Liver (tissue), 9 donors: ENCODE data around the gene RPS6KA2. TPM values are rescaled to one million over a fixed set of nuclear protein-coding genes. Genes with fewer than 3 reads are reported as not detected.

ENCODE experiments used
- DNase-seq: peaks from one replicate; pipeline ENCODE4 v3.0.0-alpha.2; 2017; ENCODE audit warnings: low spot score
- H3K27ac ChIP-seq, 2 donors: one replicate each; pipeline ENCODE4 v1.7.0; 2013; ENCODE audit warnings: inconsistent platforms in 2 of 2, low read length in 2 of 2, control low read depth in 1 of 2, low read depth in 1 of 2, mild to moderate bottlenecking in 1 of 2
- H3K27me3 ChIP-seq, 4 donors: one replicate each; pipeline versions ENCODE4 v1.6.1 to v1.7.0; 2013; ENCODE audit warnings: low read length in 3 of 4, inconsistent platforms in 1 of 4, mild to moderate bottlenecking in 1 of 4, moderate library complexity in 1 of 4; ENCODE audit not compliant: control insufficient read depth in 4 of 4, insufficient read depth in 4 of 4
- H3K36me3 ChIP-seq, 4 donors: one replicate each; pipeline versions ENCODE4 v1.6.1 to v1.7.0; 2013; ENCODE audit warnings: low read length in 3 of 4, mild to moderate bottlenecking in 3 of 4, low read depth in 1 of 4, moderate library complexity in 1 of 4; ENCODE audit not compliant: control insufficient read depth in 4 of 4, insufficient read depth in 3 of 4
- H3K4me1 ChIP-seq, 4 donors: one replicate each; pipeline versions ENCODE4 v1.6.1 to v1.7.0; 2013; ENCODE audit warnings: low read length in 3 of 4, mild to moderate bottlenecking in 3 of 4, moderate library complexity in 1 of 4; ENCODE audit not compliant: control insufficient read depth in 4 of 4, insufficient read depth in 4 of 4
- H3K4me3 ChIP-seq, 3 donors: one replicate each; pipeline versions ENCODE4 v1.6.1 to v1.7.0; 2013; ENCODE audit warnings: low read length in 3 of 3, control low read depth in 1 of 3, low read depth in 1 of 3, mild to moderate bottlenecking in 1 of 3
- H3K9ac ChIP-seq, 2 donors: one replicate each; pipeline ENCODE4 v1.7.0; 2013; ENCODE audit warnings: low read length in 2 of 2, mild to moderate bottlenecking in 2 of 2, moderate library complexity in 2 of 2, control low read depth in 1 of 2, low read depth in 1 of 2
- H3K9me3 ChIP-seq, 4 donors: one replicate each; pipeline versions ENCODE4 v1.6.1 to v1.7.0; 2013; ENCODE audit warnings: low read length in 3 of 4; ENCODE audit not compliant: control insufficient read depth in 4 of 4
- ATF3 ChIP-seq: IDR thresholded peaks from 2 replicates; pipeline ENCODE4 v1.6.1; 2016; ENCODE audit warnings: antibody characterized with exemption
- CTCF ChIP-seq: fragments of 150-350 bp; IDR thresholded peaks from 2 replicates; pipeline ENCODE4 v1.5.1; 2017; ENCODE audit warnings: improper control_type of control experiment, low read depth, low read length; ENCODE audit not compliant: missing input control
- EGR1 ChIP-seq, 2 donors: IDR thresholded peaks; 2 replicates each; pipeline ENCODE4 v1.6.1; 2016 to 2018; ENCODE audit warnings: antibody characterized with exemption in 2 of 2, low read depth in 2 of 2
- FOXA1 ChIP-seq: IDR thresholded peaks from 2 replicates; pipeline ENCODE4 v1.6.1; 2016; ENCODE audit warnings: antibody characterized with exemption
- FOXA2 ChIP-seq: IDR thresholded peaks from 2 replicates; pipeline ENCODE4 v1.6.1; 2016; ENCODE audit warnings: antibody characterized with exemption
- HNF4A ChIP-seq, 2 donors: conservative IDR thresholded peaks; 2 replicates each; pipeline ENCODE4 v1.6.1; 2016; ENCODE audit warnings: antibody characterized with exemption in 2 of 2, mild to moderate bottlenecking in 2 of 2
- HNF4G ChIP-seq: IDR thresholded peaks from 2 replicates; pipeline ENCODE4 v1.6.1; 2016; ENCODE audit warnings: antibody characterized with exemption
- JUND ChIP-seq, 2 donors: IDR thresholded peaks; 2 replicates each; pipeline ENCODE4 v1.6.1; 2016; ENCODE audit warnings: antibody characterized with exemption in 2 of 2
- MAX ChIP-seq: IDR thresholded peaks from 2 replicates; pipeline ENCODE4 v1.6.1; 2016; ENCODE audit warnings: antibody characterized with exemption
- NR2F2 ChIP-seq: IDR thresholded peaks from 2 replicates; pipeline ENCODE4 v1.6.1; 2016; ENCODE audit warnings: antibody characterized with exemption
- REST ChIP-seq: IDR thresholded peaks from 2 replicates; pipeline ENCODE4 v1.6.1; 2016; ENCODE audit warnings: antibody characterized with exemption, mild to moderate bottlenecking
- SP1 ChIP-seq: IDR thresholded peaks from 2 replicates; pipeline ENCODE4 v1.6.1; 2018; ENCODE audit warnings: antibody characterized with exemption, mild to moderate bottlenecking
- YY1 ChIP-seq: IDR thresholded peaks from 2 replicates; pipeline ENCODE4 v1.6.1; 2016; ENCODE audit warnings: antibody characterized with exemption, mild to moderate bottlenecking
- ZBTB33 ChIP-seq: IDR thresholded peaks from 2 replicates; pipeline ENCODE4 v1.6.1; 2016; ENCODE audit warnings: antibody characterized with exemption
- WGBS: extraction: QIAGEN DNeasy Blood & Tissue Kit; methylation state at CpG from one replicate; pipeline ENCODE4 v1.1.7; 2013; 5-methylcytosine and 5-hydroxymethylcytosine counted together
- polyA plus RNA-seq, 2 donors: library from polyadenylated mRNA; stranded (reverse) in 1 of 2; unstranded in 1 of 2; fragments of 200-250 nt in 1 of 2; fragments of >200 nt in 1 of 2; fragmentation: Nextera tagmentation in 1 of 2; extraction: Ambion mirVana in 1 of 2; gene quantifications; one replicate each; pipeline versions ENCODE4 v1.2.1 to v1.2.3, GENCODE V29; 2013 to 2015
- total RNA-seq, 2 donors: library from RNA; depleted of rRNA; stranded (reverse); fragments of >200 nt; gene quantifications; one replicate each; pipeline ENCODE4 v1.2.3, GENCODE V29; 2014
- donor health status: healthy.
- donor health status: healthy.
- donor health status: healthy.
- donor health status: healthy.
- donor health status: healthy.

The RPS6KA2 gene
- total and polyA plus RNA-seq, 4 donors: 2.5 to 9.0 (median 5.0) TPM

- Histone ChIP-seq H3K36me3 (no peaks in the 10 kb centered on the region), H3K9me3 (no peaks in the 10 kb centered on the region), H3K9ac (no peak overlapping the region), H3K4me3 (no peak overlapping the region), H3K27ac (no peak overlapping the region), H3K4me1 (peaks cover 0 to 5% (median 0%) of the 10 kb centered on the region in 4 donors), H3K27me3 (no peaks in the 10 kb centered on the region)
- TF ChIP-seq FOXA2 (no peak), EGR1 (IDR thresholded peaks at IDR 0.05; ENCODE audit: low read depth in 2 of 2) (no peak), FOXA1 (no peak), JUND (IDR thresholded peaks at IDR 0.05) (no peak), ATF3 (no peak), YY1 (no peak), MAX (no peak)
- DNase-seq: no peak
- 94% methylated on average over 14 of the region's 14 CpGs for WGBS
Observed at GRCh38 chr6:166676270-166676860, 49.3 kb upstream of the RPS6KA2 start.

GRCh38 chr6:166675736-166676135 lies 48.7 kb upstream of the RPS6KA2 start:
- Histone ChIP-seq H3K27me3 (no peaks in the 10 kb centered on the region), H3K4me1 (peaks cover 0 to 5% (median 0%) of the 10 kb centered on the region in 4 donors), H3K9me3 (no peaks in the 10 kb centered on the region), H3K36me3 (no peaks in the 10 kb centered on the region), H3K4me3 (no peak overlapping the region), H3K27ac (no peak overlapping the region), H3K9ac (no peak overlapping the region)
- DNase-seq: no peak
- WGBS: 71% methylated on average over 9 of the region's 9 CpGs
- TF ChIP-seq SP1 (no peak), FOXA2 (no peak), HNF4G (no peak), NR2F2 (no peak), CTCF (no peak), REST (no peak), HNF4A (conservative IDR thresholded peaks at IDR 0.05) (no peak), YY1 (no peak)

GRCh38 chr6:166673309-166673708 lies 46.3 kb upstream of the RPS6KA2 start:
- 92% methylated on average over 6 of the region's 6 CpGs for WGBS
- Histone ChIP-seq H3K9me3 (no peaks in the 10 kb centered on the region), H3K4me1 (peaks cover 0 to 5% (median 0%) of the 10 kb centered on the region in 4 donors), H3K27ac (no peak overlapping the region), H3K36me3 (no peaks in the 10 kb centered on the region), H3K4me3 (no peak overlapping the region), H3K9ac (no peak overlapping the region), H3K27me3 (peaks cover 0 to 2% (median 0%) of the 10 kb centered on the region in 4 donors)
- no peak for DNase-seq
- TF ChIP-seq CTCF (no peak), ATF3 (no peak), ZBTB33 (no peak), EGR1 (IDR thresholded peaks at IDR 0.05; ENCODE audit: low read depth in 2 of 2) (no peak), HNF4A (conservative IDR thresholded peaks at IDR 0.05) (no peak), HNF4G (no peak), NR2F2 (no peak), SP1 (no peak)
